ENCODE measurements around the gene KCND2.

DNA sequence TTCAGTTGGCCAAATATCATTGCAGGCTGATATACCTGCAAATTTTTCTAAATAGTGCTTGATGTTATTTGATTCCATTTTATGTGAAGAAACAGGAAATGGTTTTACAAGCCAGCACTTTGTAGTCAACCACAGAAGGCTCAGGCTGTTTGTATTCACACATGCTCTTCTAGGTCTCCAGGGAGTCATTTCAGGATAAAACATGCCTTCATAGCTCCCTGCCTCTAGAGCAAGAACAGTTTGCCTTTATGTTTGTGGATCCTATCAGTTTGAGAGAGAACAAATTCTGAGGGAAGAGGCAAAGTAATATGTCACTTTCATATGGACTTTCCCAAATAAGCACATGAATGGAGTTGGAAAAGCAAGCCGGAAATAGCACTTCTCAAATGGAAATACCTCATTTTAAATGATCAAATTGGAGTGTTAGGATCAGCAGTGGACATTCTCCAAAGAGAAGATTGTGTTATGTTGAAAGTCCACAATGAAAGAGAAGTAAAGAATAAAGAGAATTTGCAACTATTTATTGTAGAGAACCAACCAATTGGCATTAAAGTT is 277.6 kb downstream of the KCND2 start:
- TF ChIP-seq, protein P1, sequence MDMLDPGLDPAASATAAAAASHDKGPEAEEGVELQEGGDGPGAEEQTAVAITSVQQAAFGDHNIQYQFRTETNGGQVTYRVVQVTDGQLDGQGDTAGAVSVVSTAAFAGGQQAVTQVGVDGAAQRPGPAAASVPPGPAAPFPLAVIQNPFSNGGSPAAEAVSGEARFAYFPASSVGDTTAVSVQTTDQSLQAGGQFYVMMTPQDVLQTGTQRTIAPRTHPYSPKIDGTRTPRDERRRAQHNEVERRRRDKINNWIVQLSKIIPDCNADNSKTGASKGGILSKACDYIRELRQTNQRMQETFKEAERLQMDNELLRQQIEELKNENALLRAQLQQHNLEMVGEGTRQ (IDR thresholded peaks at IDR 0.05; ENCODE audit: low read depth, low read length) = no peak
- TF ChIP-seq, protein P2, sequence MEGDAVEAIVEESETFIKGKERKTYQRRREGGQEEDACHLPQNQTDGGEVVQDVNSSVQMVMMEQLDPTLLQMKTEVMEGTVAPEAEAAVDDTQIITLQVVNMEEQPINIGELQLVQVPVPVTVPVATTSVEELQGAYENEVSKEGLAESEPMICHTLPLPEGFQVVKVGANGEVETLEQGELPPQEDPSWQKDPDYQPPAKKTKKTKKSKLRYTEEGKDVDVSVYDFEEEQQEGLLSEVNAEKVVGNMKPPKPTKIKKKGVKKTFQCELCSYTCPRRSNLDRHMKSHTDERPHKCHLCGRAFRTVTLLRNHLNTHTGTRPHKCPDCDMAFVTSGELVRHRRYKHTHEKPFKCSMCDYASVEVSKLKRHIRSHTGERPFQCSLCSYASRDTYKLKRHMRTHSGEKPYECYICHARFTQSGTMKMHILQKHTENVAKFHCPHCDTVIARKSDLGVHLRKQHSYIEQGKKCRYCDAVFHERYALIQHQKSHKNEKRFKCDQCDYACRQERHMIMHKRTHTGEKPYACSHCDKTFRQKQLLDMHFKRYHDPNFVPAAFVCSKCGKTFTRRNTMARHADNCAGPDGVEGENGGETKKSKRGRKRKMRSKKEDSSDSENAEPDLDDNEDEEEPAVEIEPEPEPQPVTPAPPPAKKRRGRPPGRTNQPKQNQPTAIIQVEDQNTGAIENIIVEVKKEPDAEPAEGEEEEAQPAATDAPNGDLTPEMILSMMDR (conservative IDR thresholded peaks at IDR 0.05; ENCODE audit: low read depth, low read length) = no peak
- no peak for TF ChIP-seq POLR2A (IDR thresholded peaks at IDR 0.05; ENCODE audit: low read depth, low read length)
- TF ChIP-seq CHD1 (IDR thresholded peaks at IDR 0.05; ENCODE audit: low read depth, low read length) = no peak
- no peak for TF ChIP-seq RAD21 (IDR thresholded peaks at IDR 0.05; ENCODE audit: low read length)
- TF ChIP-seq MXI1 (IDR thresholded peaks at IDR 0.05; ENCODE audit: borderline replicate concordance, low read depth, low read length) = no peak
- TF ChIP-seq CEBPB (IDR thresholded peaks at IDR 0.05; ENCODE audit: low read depth, low read length) = no peak
- no peak for TF ChIP-seq SMC3 (IDR thresholded peaks at IDR 0.05; ENCODE audit: low read depth, low read length)
- TF ChIP-seq, protein P3, sequence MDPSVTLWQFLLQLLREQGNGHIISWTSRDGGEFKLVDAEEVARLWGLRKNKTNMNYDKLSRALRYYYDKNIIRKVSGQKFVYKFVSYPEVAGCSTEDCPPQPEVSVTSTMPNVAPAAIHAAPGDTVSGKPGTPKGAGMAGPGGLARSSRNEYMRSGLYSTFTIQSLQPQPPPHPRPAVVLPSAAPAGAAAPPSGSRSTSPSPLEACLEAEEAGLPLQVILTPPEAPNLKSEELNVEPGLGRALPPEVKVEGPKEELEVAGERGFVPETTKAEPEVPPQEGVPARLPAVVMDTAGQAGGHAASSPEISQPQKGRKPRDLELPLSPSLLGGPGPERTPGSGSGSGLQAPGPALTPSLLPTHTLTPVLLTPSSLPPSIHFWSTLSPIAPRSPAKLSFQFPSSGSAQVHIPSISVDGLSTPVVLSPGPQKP (IDR thresholded peaks at IDR 0.05; ENCODE audit: borderline replicate concordance, low read depth, low read length) = no peak
- TF ChIP-seq RCOR1 (IDR thresholded peaks at IDR 0.05; ENCODE audit: insufficient replicate concordance, low read length) = no peak
- TF ChIP-seq RFX5 (IDR thresholded peaks at IDR 0.05; ENCODE audit: low read depth, low read length) = no peak
- no peak for TF ChIP-seq MAZ (IDR thresholded peaks at IDR 0.05; ENCODE audit: borderline replicate concordance, low read depth, low read length)
- no peak for TF ChIP-seq BHLHE40 (IDR thresholded peaks at IDR 0.05; ENCODE audit: low read depth, low read length)
